Aorta (tissue), 5 donors: Measurements from ENCODE around the gene DARS1. TPM values are rescaled to one million over a fixed set of nuclear protein-coding genes. Genes with fewer than 3 reads are reported as not detected.
A peak's percentile ranks its signal among the peaks of the same experiment; 100 is the strongest.
"Not testable (repeated sequence)": the region's sequence is repeated elsewhere in the genome, so short reads cannot be mapped to it uniquely, and the experiment has no call there.

Source experiments
- ATAC-seq: fragments of 200-7000 bp; cut with Tn5 transposase; one replicate; pipeline ENCODE4 v1.9.1; 2022; ENCODE audit warnings: moderate library complexity; ENCODE audit not compliant: low FRiP score
- DNase-seq, 2 donors: peaks; one replicate each; pipeline ENCODE4 v3.0.0-alpha.2; 2020
- H3K27ac ChIP-seq, 2 donors: one replicate each; pipeline ENCODE4 v1.5.1; 2013; ENCODE audit warnings: low read length in 2 of 2, mild to moderate bottlenecking in 2 of 2, moderate library complexity in 2 of 2, control low read depth in 1 of 2, inconsistent platforms in 1 of 2, low read depth in 1 of 2
- H3K27me3 ChIP-seq, 2 donors: one replicate each; pipeline ENCODE4 v1.6.1; 2013; ENCODE audit warnings: control low read depth in 1 of 2, low read length in 1 of 2, mild to moderate bottlenecking in 1 of 2, moderate library complexity in 1 of 2; ENCODE audit not compliant: insufficient read depth in 2 of 2, control insufficient read depth in 1 of 2
- H3K36me3 ChIP-seq, 2 donors: one replicate each; pipeline ENCODE4 v1.6.1; 2013; ENCODE audit warnings: control low read depth in 1 of 2, low read length in 1 of 2, mild to moderate bottlenecking in 1 of 2; ENCODE audit not compliant: insufficient read depth in 2 of 2, control insufficient read depth in 1 of 2
- H3K4me1 ChIP-seq, 2 donors: one replicate each; pipeline ENCODE4 v1.6.1; 2013; ENCODE audit warnings: low read length in 2 of 2, control low read depth in 1 of 2, mild to moderate bottlenecking in 1 of 2, moderate library complexity in 1 of 2; ENCODE audit not compliant: insufficient read depth in 2 of 2, control insufficient read depth in 1 of 2
- H3K4me3 ChIP-seq, 2 donors: one replicate each; pipeline ENCODE4 v1.5.1; 2013; ENCODE audit warnings: low read length in 2 of 2, control low read depth in 1 of 2, mild to moderate bottlenecking in 1 of 2
- H3K9me3 ChIP-seq: one replicate; pipeline ENCODE4 v1.6.1; 2013; ENCODE audit warnings: mild to moderate bottlenecking, low read length; ENCODE audit not compliant: control insufficient read depth
- WGBS, 2 donors: extraction: QIAGEN DNeasy Blood & Tissue Kit; methylation state at CpG; one replicate each; pipeline ENCODE4 v1.1.7; 2013; 5-methylcytosine and 5-hydroxymethylcytosine counted together
- intact Hi-C, 2 donors: fragments of 100-400 bp; cut with DNase I; formaldehyde crosslinking; loops; one replicate each; pipeline versions ENCODE4 v1.14.2 to v1.15.0; 2022
- polyA plus RNA-seq, 2 donors: library from polyadenylated mRNA; stranded (reverse); fragments of 200-250 nt; gene quantifications; one replicate each; pipeline ENCODE4 v1.2.3, GENCODE V29; 2013
- total RNA-seq, 2 donors: library from RNA; stranded (reverse); fragmentation: NEBNext Ultra II Directional; extraction: Animal tissue kit (Norgen Biotek cat#: 25700); gene quantifications; one replicate each; pipeline ENCODE4 v1.2.1, GENCODE V29; 2021
- donor health status: healthy with polysubstance abuse.
- donor health status: Bipolar disorder and iron deficiency.
- donor health status: DM: no; HTN: no; CAD: no.
- donor health status: DM: no; HTN: no; CAD: no.
- donor health status: DM: yes; HTN: yes; CAD: no.

The DARS1 gene
- total and polyA plus RNA-seq, 4 donors, result 42.8 to 67.7 (median 53.4) TPM

- not testable (repeated sequence) for H3K27me3 ChIP-seq, H3K9me3 ChIP-seq, H3K4me1 ChIP-seq, DNase-seq, H3K27ac ChIP-seq, H3K36me3 ChIP-seq
- WGBS, 2 donors, result 87 to 88% methylated on average over 15 of the region's 15 CpGs
- peak; percentile 5 for ATAC-seq
- peak overlapping the region in 1 of 2 donors; percentile 70 for H3K4me3 ChIP-seq
- intact Hi-C loops, result loop anchor here (5.0 to 10.0 kb wide), 3 partner anchors 111 to 962 kb away; partner anchors contain the start of genes CCNT2 (in 1 of the 2), DARS1 (in 1 of the 2) and UBXN4 (in 1 of the 2)
These were observed 108.7 kb downstream of the DARS1 start for GRCh38 chr2:135876770-135877169.

DNA sequence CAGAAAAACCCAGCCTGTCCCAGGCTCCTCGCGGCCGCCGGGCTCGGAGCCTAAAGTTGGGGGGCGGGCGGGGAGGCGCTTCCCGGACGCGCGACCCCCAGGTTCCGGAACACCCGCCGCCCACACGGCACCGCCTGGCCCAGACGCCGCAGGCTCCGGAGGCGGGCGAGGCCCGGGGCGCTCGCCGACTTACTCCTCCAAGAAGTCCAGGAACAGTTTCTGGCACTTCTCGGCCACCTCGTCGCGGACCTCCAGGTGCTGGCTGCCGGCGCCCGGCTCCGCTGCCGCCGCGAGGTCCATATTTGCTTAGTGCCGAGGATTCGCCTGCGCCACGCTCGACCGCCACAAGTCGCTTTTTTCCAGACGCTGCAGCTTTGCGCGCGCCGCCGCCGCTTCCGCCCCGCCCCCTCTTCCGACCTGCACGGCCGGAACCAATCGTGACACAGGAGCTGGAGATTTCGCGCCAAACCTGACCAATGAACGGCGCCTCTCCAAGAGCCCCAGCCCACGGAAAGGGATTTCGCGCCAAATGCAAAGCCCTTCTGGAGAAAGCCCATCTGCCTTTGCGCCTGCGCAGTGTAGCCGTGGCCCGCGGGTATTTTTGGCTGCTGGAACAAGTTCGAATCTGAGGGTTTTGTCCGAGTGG is 109.2 kb downstream of the DARS1 start, which contains the start of gene MCM6:
TSS of gene MCM6 (minus strand) at position 378 of the 646 bp plus-strand sequence. CDS start at position 300, 78 bp downstream.
- Histone ChIP-seq H3K36me3 (peaks cover 0 to under 1% of the 10 kb centered on the region in 2 donors), H3K27me3 (no peaks in the 10 kb centered on the region), H3K9me3 (no peaks in the 10 kb centered on the region), H3K4me3 (peak within 1 kb of the TSS; percentile 51 to 70), H3K27ac (peak within 1 kb of the TSS in 1 of 2 donors; percentile 7), H3K4me1 (no peaks in the 10 kb centered on the region)
- WGBS, 2 donors, result 0% methylated on average over 69 to 71 of the region's 71 CpGs
- DNase-seq (peak; percentile 98 to 99), ATAC-seq (peak; percentile 99)
- intact Hi-C loops, result loop anchor here (5.0 to 10.0 kb wide), 3 partner anchors 111 to 961 kb away; partner anchors contain the start of genes CCNT2 (in 1 of the 2), DARS1 (in 1 of the 2) and UBXN4 (in 1 of the 2)

GRCh38 chr2:135875491-135876065 is 109.8 kb downstream of the DARS1 start:
- no peaks in the 10 kb centered on the region for H3K27me3 ChIP-seq
- no peaks in the 10 kb centered on the region for H3K9me3 ChIP-seq
- 0 to 1% methylated on average over 25 to 26 of the region's 26 CpGs for WGBS, 2 donors
- intact Hi-C loops, result loop anchor here (5.0 to 10.0 kb wide), 3 partner anchors 112 to 961 kb away; partner anchors contain the start of genes CCNT2 (in 1 of the 2), DARS1 (in 1 of the 2) and UBXN4 (in 1 of the 2)
- peaks cover 0 to 2% of the 10 kb centered on the region in 2 donors for H3K36me3 ChIP-seq
- peak overlapping the region; percentile 51 to 70 for H3K4me3 ChIP-seq
- DNase-seq (peak; percentile 68 to 84), ATAC-seq (peak; percentile 63)
- peak overlapping the region in 1 of 2 donors; percentile 7 for H3K27ac ChIP-seq
- H3K4me1 ChIP-seq, result no peaks in the 10 kb centered on the region

DNA sequence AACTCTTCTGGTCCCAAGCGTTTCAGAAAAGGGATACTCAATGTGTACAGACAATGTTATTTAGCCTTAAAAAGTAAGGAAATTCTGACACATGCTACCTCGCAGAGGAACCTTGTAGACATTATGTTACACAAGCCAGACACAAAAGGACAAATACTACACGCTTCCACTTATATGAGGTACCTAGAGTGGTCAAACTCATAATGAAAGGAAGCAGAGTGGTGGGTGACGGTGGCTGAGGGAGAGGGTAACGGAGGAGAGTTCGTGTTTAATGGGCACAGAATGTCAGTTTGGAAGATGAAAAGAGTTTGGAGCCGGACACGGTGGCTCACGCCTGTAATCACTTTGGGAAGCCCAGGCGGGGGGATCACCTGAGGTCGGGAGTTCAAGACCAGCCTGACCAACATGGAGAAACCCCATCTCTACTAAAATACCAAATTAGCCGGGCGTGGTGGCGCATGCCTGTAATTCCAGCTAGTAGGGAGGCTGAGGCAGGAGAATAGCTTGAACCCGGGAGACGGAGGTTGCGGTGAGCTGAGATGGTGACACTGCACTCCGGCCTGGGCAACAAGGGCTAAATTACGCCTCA is 110.6 kb downstream of the DARS1 start:
- H3K27ac ChIP-seq, result no peak overlapping the region
- H3K27me3 ChIP-seq, result no peaks in the 10 kb centered on the region
- H3K4me3 ChIP-seq, result peak overlapping the region in 1 of 2 donors; percentile 70
- no peak for DNase-seq
- no peak for ATAC-seq
- H3K4me1 ChIP-seq, result no peaks in the 10 kb centered on the region
- peaks cover 0 to 2% of the 10 kb centered on the region in 2 donors for H3K36me3 ChIP-seq
- intact Hi-C loops, result loop anchor here (5.0 to 10.0 kb wide), 3 partner anchors 112 to 960 kb away; partner anchors contain the start of genes CCNT2 (in 1 of the 2), DARS1 (in 1 of the 2) and UBXN4 (in 1 of the 2)
- WGBS, 2 donors, result 75 to 77% methylated on average over 19 of the region's 19 CpGs
- no peaks in the 10 kb centered on the region for H3K9me3 ChIP-seq

DNA sequence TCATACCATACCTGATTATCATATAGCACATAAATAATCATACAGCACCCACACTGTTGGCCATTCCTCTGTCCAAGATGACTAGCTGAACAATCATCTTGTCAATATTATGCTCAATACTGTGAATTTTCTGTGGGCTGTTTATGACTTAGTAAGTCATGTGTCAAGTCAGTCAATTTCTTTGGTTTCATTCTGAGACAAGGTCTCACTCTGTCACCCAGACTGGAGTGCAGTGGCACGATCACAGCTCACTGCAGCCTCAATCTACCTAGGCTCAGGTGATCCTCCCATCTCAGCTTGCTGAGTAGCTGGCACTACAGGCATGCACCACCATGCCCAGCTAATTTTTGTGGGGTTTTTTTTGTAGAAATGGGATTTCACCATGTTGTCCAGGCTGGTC is 114.9 kb downstream of the DARS1 start:
- Histone ChIP-seq H3K9me3 (no peaks in the 10 kb centered on the region), H3K27ac (no peak overlapping the region), H3K36me3 (peaks cover 5 to 9% of the 10 kb centered on the region in 2 donors), H3K4me1 (no peaks in the 10 kb centered on the region), H3K27me3 (no peaks in the 10 kb centered on the region), H3K4me3 (no peak overlapping the region)
- intact Hi-C loops, result loop anchor here in 1 of 2 donors (10.0 kb wide), 1 partner anchor 956 kb away; the partner anchor contains the start of gene CCNT2
- ATAC-seq (no peak), DNase-seq (no peak)
- WGBS, 2 donors, result 91 to 98% methylated on average over 1 of the region's 1 CpG

DNA sequence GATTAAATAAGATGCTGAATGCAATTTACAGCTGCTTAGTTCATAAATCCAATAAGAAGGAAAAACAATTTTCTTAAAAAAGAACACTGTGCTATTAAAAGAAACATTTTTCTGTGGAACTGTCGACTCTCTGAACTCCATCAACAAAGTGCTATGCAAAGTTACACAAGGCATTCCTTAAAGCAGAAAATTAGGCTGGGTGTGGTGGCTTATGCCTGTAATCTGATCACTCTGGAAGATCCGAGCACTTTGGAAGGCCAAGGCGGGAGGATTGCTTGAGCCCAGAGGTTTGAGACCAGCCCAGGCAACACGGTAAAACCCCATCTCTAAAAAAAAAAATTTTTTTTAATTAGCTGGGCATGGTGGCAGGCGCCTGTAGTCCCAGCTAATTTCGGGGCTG is 122.2 kb downstream of the DARS1 start:
- intact Hi-C loops, result no loop called here
- no peak for DNase-seq
- H3K4me1 ChIP-seq, result peaks cover 0 to 1% of the 10 kb centered on the region in 2 donors
- no peaks in the 10 kb centered on the region for H3K9me3 ChIP-seq
- 50 to 57% methylated on average over 6 of the region's 6 CpGs for WGBS, 2 donors
- H3K36me3 ChIP-seq, result peaks cover 5 to 7% of the 10 kb centered on the region in 2 donors
- no peak overlapping the region for H3K4me3 ChIP-seq
- peak overlapping the region in 1 of 2 donors; percentile 44 for H3K27ac ChIP-seq
- no peaks in the 10 kb centered on the region for H3K27me3 ChIP-seq
- no peak for ATAC-seq

DNA sequence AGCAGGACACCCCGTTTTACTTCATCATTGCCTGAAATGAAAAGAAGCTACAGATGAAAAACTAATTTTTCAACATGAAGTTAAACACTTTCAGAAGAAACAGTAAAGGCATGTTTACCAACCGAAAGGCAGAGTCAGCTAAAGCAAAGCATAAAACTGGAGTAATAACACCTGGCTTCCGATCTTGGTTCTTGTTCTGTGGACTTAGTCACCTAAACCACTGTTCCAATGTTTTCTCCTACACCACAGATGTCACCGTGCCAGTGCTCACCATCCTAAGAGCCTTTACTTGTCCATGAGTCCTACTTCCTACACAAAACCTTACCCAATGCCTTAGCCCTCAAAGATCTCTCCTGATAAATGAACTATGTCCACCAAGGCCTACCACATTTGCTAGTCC is 122.7 kb downstream of the DARS1 start:
- Histone ChIP-seq H3K9me3 (no peaks in the 10 kb centered on the region), H3K36me3 (peaks cover 5 to 7% of the 10 kb centered on the region in 2 donors), H3K27ac (no peak overlapping the region), H3K27me3 (no peaks in the 10 kb centered on the region), H3K4me1 (peaks cover 0 to 1% of the 10 kb centered on the region in 2 donors), H3K4me3 (no peak overlapping the region)
- no peak for DNase-seq
- intact Hi-C loops, result no loop called here
- WGBS, 2 donors, result 76 to 78% methylated on average over 4 of the region's 4 CpGs
- ATAC-seq, result no peak
